HG02571 (cell line): ENCODE data around the gene CD163.
"Not testable (repeated sequence)": the region's sequence is repeated elsewhere in the genome, so short reads cannot be mapped to it uniquely, and the experiment has no call there.

ENCODE experiments used
- ATAC-seq: cut with Tn5 transposase; IDR thresholded peaks from one replicate; pipeline ENCODE4 v1.9.1; 2021; ENCODE audit warnings: mild to moderate bottlenecking, moderate library complexity; ENCODE audit not compliant: unreplicated experiment

Gene CD163

DNA sequence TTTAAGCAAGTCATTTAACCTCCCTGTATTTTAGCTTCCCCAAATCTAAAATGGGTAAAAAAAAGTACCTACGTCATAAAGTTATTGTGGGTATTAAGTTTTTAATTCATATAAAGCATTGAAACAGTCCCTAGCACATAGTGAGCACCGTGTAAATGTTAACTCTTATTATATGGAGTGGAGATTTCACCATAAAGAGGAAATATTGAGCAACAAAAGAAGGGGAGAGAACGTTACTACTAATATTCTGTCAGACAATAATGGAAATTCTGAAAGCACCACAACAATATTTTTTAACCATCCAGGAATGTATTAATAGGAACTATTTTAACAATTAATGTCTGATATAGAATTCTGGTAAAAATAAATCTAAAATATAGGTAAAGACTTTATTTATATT, 51.8 kb downstream of the CD163 start:
- ATAC-seq: no peak

DNA sequence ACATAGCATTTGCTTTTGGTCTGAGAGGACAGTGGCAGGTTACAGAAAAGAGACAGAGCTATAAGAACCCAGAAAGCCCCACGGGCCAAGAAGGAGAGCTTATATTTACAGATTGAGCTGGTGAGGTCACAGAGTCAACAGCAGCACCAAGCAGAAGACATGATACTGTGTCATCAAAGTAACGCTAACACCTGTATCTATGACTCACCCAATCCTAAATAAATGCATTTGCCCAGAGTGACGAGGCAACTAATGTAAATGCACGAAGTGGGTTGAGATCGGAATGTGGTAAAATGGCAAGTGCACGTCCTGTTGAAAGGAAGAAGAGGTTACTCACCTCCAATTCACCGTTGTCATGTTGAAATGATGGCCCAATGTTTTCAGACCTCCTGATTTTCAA, 52.9 kb downstream of the CD163 start:
- no peak for ATAC-seq

DNA sequence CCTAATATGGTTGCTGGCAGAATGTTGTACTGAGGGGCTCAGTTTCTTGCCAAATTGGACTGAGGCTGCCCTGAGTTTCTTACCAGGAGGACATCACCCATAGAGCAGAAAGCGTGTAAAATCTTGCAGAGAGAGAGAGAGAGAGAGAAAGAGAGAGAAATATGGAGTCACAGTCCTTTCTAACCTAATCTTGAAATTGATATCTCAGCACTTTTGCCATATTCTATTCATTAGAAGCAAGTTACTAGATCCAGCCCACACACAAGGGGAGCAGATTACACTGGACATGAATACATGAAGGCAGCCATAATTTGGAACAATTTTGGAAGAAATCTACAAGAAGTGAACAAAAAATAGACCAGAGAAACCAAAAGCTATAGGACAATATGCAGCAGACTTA, 55.5 kb downstream of the CD163 start:
- no peak for ATAC-seq

DNA sequence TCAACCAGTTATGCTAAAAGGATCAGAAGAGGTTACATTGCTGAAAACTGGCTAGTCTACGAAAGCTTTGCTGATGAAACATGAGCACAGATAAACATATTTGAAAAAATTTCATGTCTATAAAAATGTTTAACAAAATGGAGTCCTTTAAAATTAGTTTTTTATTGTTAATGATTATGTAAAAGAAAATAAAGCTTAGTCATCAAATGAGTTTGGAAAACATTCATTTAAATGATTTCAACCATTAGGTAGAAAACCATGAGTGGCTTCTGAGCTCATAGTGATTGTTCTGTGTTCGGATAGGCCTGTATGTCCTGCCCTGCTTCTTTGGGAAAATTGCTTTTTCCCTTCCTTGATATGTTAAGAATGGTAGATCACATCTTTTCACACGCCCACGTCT, 59.0 kb downstream of the CD163 start:
- no peak for ATAC-seq

DNA sequence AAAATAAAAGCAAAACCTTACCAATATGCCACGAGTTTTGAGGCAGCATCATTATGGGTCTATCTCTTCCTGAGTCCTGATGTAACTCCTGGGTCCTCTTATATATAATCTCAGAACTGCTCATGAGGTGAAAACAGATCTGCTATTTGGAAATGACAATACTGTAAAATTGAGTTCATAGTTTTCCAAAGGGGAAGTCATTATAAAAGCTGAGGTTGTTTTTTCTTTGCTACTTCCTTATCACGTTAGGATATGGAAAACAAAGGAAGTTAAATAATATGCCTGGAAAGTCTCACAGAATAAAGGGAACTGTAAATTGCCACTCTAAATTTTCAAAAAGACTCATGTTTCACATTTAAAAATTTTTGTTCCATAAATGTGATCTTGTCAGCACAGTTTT, 59.5 kb downstream of the CD163 start, which contains the start of gene CD163L1:
Gene CD163L1, minus strand, starts transcription at position 78 of the 400 bp plus-strand sequence. Its CDS starts 26 bp downstream, at position 52.
- ATAC-seq: no peak

DNA sequence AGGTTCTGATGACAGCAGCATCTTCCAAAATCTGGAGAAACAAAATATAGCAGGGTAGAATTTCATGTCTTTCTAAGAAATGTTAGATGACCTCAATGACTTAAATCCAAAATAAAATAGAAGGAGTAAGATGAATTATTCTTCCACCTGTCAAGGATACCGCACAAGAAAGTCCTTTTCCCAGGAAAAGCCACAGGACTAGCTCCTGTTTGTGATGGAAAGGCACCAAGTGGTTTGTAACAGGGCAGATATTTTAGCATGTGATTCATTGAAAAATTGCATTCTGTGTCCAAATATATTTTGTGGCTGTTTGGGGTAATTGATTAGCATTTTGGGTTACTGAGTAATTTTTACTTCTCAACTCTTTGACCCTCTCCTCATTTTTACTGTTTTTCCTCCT, 62.4 kb downstream of the CD163 start:
- ATAC-seq: no peak

DNA sequence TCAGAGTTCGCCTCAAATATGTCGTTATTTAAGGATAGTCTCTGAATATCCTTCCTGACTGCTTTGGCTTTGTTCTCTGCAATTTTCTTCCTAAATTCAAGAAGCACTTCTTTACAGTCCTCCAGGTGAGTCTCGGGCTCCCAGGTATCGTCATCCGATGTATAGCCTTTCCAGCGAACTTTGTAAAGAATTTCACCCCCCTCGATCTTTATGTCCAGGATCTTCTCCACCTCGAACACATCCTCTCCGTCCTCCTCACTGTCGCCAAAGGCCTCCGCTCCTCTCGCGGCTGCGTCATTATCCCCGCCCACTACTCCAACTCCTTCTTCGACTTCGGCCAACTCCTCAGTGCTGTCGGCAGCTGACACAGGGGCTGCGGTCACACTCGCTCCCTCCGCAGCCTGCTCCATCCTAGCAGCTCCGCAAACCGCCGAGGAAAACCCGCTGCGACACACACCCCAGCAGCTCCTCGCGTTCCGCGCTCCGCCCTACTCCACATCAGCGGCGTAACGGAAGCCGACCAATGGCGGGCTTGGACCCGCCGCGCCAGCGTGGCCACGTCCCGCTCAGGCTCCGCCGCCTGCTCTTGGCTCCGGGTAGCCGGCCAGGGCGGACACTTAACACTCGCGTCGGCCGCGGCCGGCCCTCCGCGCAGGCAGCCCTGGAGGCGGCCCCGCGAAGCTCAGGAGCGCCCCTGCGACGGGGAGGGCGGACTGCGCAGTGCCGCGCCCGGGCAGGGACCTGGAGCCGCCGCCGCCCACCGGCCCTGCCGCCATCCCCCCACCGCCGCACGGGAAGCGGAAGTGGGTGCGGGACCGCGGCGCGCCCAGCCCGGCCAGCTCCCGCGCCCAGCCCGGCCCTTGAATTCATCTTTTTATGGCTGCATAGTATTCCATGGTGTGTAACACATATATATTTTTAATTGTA, 63.7 kb downstream of the CD163 start:
- ATAC-seq: no peak

DNA sequence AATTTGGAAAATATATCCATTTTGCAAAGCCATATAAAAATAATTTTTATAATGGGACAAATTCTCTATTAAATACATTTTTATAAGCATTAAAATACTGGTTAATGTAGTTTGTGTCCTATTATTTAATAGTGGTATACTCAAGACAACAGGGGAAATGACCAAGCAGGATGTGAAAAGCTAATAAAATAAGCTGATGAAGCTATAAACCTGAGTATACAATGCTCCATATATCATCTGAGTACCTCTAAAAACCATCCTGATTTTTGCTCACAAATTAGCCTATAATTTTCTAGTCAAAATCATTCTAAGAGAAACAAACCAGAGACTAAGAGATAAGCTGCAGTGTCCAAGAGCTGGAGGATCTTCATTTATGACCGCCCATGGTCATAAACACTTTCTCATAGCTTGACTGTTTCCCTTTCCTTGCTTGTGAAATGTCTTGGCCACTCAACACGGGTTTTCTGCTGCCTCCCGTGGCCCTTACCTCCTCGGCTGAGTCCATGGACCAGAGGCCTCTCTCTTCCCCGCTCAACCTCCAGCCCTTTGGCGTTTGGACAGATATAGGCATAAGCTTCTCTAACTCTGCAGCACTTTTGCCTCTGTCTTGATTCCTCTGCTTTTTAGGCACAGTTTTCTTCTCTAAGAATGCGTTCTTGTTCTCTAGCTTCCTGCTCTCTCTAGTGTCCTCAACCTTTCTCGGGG, 65.1 kb downstream of the CD163 start:
- ATAC-seq: not testable (repeated sequence)

DNA sequence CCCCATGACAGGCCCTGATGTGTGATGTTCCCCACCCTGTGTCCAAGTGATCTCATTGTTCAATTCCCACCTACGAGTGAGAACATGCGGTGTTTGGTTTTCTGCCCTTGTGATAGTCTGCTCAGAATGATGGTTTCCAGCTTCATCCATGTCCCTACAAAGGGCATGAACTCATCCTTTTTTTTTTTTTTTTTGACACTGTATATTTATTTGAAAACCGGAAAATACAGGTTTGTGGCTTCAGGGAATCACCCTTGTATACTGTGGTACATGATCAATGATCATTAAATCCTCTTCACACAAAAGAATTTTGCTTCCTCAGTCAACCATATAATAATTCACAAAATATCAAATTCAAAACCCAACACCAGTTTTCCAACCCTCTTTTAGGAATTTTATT, 66.1 kb downstream of the CD163 start:
- not testable (repeated sequence) for ATAC-seq

DNA sequence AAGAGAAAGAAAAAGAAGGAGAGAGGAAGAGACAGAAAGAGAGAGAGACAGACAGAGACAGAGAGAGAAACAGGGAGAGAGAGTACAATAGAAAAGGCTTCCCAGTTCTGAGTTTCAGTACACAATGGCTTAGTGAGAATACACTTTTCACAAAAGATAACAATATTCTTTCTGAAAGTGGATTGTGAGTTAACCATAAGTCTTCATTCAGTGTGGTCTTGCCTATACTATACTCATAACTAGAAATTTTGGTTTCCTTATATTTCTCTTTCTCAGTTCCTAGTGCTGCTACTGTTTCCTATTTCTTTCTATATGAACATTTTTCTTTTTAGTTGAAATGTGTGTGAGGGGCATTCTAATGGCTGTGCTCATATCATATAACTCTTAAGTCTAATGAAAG, 68.9 kb downstream of the CD163 start:
- no peak for ATAC-seq

DNA sequence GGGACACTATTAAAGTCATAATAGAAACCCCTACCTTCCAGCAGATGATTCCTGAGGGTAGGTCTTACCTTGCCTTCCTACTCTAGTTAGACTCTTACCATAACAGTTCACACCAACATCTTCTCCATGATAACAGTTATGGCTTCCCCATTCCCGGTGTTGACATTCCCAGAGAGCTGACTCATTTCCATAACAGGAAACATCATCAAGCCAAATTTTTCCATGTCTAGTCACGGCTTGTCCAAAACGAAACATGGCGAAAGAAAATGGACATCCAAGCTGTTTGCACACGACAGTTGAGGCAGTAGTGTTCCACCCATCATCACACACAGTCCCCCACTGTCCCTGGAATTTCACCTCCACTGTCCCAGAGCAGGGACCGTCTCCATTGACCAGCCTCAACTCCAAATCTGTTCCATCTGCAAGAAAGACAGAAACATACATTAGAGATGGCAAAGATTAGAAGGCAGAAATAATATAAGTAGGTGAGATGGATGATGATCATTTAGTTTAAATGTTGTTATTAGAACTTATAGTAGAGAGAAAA, 70.2 kb downstream of the CD163 start:
- no peak for ATAC-seq

DNA sequence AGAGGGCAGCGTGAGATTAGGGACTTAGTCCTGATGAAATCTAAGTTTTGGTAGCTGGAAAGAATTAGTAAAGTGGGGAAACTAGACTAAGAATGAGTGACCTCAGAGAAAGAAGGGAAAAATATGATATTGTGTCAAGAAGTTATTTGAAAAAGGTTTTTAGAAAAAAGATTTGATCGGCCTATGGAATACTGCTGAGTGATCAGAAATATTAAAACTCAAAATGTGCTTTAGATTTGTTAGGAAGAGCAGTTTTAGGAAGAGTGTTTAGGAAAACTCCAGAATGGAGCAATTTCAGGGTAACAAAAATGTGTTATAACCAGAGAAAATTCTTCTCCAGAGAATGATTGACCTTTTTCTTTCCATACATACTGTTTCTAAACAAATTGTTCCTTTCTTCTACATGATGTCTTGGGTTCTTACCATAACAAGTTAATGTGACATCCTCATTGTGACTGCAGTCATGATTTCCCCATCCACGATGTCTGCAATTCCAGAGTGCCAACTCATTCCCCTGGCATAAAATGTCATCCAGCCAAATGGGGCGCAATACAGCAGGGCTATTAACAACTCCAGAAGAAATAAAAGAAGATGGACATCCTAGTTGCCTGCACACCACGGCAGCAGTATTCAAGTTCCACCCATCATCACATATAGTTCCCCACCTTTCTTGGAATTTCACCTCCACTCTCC, 71.4 kb downstream of the CD163 start:
- no peak for ATAC-seq
